AG09309 (cell line): Measurements from ENCODE around the gene DNAJC11.
"Not testable (repeated sequence)": the region's sequence is repeated elsewhere in the genome, so short reads cannot be mapped to it uniquely, and the experiment has no call there.

Experiments
- DNase-seq: peaks from one replicate; pipeline ENCODE4 v3.0.0-alpha.2; 2010; ENCODE audit warnings: low read depth
- H3K4me3 ChIP-seq: 2 replicates; pipeline ENCODE4 v1.5.1; 2011; ENCODE audit warnings: mild to moderate bottlenecking, low read depth, low read length, moderate library complexity; ENCODE audit not compliant: control insufficient read depth
- TF ChIP-seq, protein P1 (sequence below): IDR thresholded peaks from 2 replicates; pipeline ENCODE4 v1.5.1; 2011; ENCODE audit warnings: mild to moderate bottlenecking, low read depth, low read length, inconsistent platforms; ENCODE audit not compliant: insufficient read depth, control insufficient read depth; ENCODE audit errors: missing control alignments

Gene DNAJC11

DNA sequence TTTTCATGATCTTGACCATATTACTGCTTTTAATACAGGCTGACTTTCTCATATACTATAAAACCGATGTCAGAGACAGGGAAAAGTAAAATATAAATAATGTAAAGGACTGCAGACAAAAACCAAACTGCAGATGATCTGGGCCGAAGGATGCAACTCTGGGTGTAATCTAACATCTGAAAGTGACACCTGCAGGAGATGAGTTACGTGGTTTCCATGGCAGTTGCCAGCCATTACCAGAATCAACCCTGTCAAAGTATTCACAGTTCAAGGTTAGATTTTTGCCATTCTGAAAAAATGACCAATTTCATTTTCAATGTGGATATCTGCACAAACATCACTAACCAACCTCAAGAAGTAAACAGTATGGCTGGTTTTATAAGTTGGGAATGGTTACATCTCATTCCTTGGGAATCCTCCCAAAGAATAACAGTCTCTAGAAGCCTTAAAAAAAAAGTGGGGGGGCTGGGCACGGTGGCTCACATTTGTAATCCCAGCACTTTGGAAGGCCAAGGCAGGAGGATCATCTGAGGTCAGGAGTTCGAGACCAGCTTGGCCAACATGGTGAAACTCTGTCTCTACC is 27.7 kb downstream of the DNAJC11 start:
- H3K4me3 ChIP-seq: no peak overlapping the region
- TF ChIP-seq, protein P1, sequence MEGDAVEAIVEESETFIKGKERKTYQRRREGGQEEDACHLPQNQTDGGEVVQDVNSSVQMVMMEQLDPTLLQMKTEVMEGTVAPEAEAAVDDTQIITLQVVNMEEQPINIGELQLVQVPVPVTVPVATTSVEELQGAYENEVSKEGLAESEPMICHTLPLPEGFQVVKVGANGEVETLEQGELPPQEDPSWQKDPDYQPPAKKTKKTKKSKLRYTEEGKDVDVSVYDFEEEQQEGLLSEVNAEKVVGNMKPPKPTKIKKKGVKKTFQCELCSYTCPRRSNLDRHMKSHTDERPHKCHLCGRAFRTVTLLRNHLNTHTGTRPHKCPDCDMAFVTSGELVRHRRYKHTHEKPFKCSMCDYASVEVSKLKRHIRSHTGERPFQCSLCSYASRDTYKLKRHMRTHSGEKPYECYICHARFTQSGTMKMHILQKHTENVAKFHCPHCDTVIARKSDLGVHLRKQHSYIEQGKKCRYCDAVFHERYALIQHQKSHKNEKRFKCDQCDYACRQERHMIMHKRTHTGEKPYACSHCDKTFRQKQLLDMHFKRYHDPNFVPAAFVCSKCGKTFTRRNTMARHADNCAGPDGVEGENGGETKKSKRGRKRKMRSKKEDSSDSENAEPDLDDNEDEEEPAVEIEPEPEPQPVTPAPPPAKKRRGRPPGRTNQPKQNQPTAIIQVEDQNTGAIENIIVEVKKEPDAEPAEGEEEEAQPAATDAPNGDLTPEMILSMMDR: no peak
- no peak for DNase-seq

- H3K4me3 ChIP-seq: no peak overlapping the region
- TF ChIP-seq, protein P1: no peak
- DNase-seq: no peak
Measured at GRCh38 chr1:6672558-6672957, 29.1 kb downstream of the DNAJC11 start.

DNA sequence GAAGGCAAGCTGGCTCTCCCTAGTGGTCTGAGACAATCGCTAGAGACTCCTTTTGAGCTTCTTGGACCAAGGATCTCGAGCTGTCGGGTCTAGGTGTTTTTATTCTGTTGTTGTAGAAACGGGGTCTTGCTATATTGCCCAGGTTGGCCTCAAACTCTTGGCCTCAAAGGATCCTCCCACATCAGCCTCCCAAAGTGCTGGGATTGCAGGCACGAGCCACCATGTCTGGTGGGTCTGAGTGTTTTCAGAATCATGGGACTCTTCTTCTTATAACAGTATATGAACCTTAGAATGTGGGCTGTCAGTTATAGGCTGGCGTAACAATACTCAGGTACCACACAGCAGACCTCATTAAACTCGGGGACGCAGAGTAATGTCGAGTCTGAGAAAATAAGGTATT is 33.1 kb downstream of the DNAJC11 start:
- no peak overlapping the region for H3K4me3 ChIP-seq
- no peak for DNase-seq
- TF ChIP-seq, protein P1: no peak

- no peak overlapping the region for H3K4me3 ChIP-seq
- TF ChIP-seq, protein P1: no peak
- DNase-seq: no peak
Measured at GRCh38 chr1:6667139-6667538, 34.5 kb downstream of the DNAJC11 start.

- no peak for DNase-seq
- no peak overlapping the region for H3K4me3 ChIP-seq
- TF ChIP-seq, protein P1: no peak
Measured at GRCh38 chr1:6666696-6667095, 34.9 kb downstream of the DNAJC11 start.

DNA sequence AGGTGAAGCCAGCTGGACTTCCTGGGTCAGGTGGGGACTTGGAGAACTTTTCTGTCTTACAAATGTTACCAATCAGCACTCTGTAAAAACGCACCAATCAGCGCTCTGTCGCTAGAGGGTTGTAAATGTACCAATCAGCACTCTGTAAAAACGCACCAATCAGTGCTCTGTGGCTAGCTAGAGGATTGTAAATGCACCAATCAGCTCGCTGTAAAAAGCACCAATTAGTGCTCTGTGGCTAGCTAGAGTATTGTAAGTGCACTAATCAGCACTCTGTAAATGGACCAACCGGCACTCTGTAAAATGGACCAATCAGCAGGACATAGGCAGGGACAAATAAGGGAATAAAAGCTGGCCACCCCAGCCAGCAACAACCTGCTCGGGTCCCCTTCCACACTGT is 39.1 kb downstream of the DNAJC11 start:
- not testable (repeated sequence) for H3K4me3 ChIP-seq, DNase-seq

GRCh38 chr1:6660415-6661049 is 41.1 kb downstream of the DNAJC11 start:
- no peak for DNase-seq
- TF ChIP-seq, protein P1: no peak
- H3K4me3 ChIP-seq: no peak overlapping the region
